NT2/D1 (cell line): ENCODE measurements around the gene ZNF506.
"Not testable (repeated sequence)": the region's sequence is repeated elsewhere in the genome, so short reads cannot be mapped to it uniquely, and the experiment has no call there.

Experiments
- DNase-seq: peaks from one replicate; pipeline ENCODE4 v3.0.0-alpha.2; 2011; ENCODE audit warnings: low read depth, low spot score
- H3K27me3 ChIP-seq: 2 replicates; pipeline ENCODE4 v1.6.0; 2011; ENCODE audit warnings: mild to moderate bottlenecking; ENCODE audit not compliant: insufficient read length, insufficient read depth
- H3K36me3 ChIP-seq: 2 replicates; pipeline ENCODE4 v1.6.1; 2011; ENCODE audit warnings: mild to moderate bottlenecking, low read length, mixed read lengths; ENCODE audit not compliant: insufficient read depth, insufficient read length
- H3K4me1 ChIP-seq: 2 replicates; pipeline ENCODE4 v1.5.1; 2011; ENCODE audit not compliant: insufficient read depth, insufficient read length
- H3K4me3 ChIP-seq: 2 replicates; pipeline ENCODE4 v1.5.1; 2011; ENCODE audit warnings: low read depth; ENCODE audit not compliant: insufficient read length
- H3K9ac ChIP-seq: 2 replicates; pipeline ENCODE4 v1.6.0; 2011; ENCODE audit warnings: low read depth; ENCODE audit not compliant: insufficient read length
- H3K9me3 ChIP-seq: 2 replicates; pipeline ENCODE4 v1.5.1; 2011; ENCODE audit warnings: mild to moderate bottlenecking, low read length; ENCODE audit not compliant: insufficient read depth
- SUZ12 ChIP-seq: IDR thresholded peaks from 2 replicates; pipeline ENCODE4 v1.6.1; 2011; ENCODE audit not compliant: insufficient read length, insufficient read depth; ENCODE audit errors: extremely low read depth
- YY1 ChIP-seq: IDR thresholded peaks from 2 replicates; pipeline ENCODE4 v1.6.1; 2011; ENCODE audit not compliant: insufficient read length, insufficient read depth
- ZNF274 ChIP-seq: IDR thresholded peaks from 2 replicates; pipeline ENCODE4 v1.6.1; 2011; ENCODE audit warnings: mild to moderate bottlenecking, low read depth, low read length

The ZNF506 gene

GRCh38 chr19:19821366-19821951 lies at the start of gene ZNF506:
Gene ZNF506 (minus strand): TSS chr19:19821750. CDS start chr19:19821603, 147 bp downstream.
- H3K9me3 ChIP-seq = peaks cover 6% of the 10 kb centered on the region
- H3K36me3 ChIP-seq = peaks cover 24% of the 10 kb centered on the region
- DNase-seq = peak; percentile 95
- H3K9ac ChIP-seq = peak within 1 kb of the TSS; percentile 81
- no peaks in the 10 kb centered on the region for H3K4me1 ChIP-seq
- H3K27me3 ChIP-seq = no peaks in the 10 kb centered on the region
- H3K4me3 ChIP-seq = peak within 1 kb of the TSS; percentile 89
- TF ChIP-seq SUZ12 = no peak
- peak; percentile 56 for TF ChIP-seq YY1

DNA sequence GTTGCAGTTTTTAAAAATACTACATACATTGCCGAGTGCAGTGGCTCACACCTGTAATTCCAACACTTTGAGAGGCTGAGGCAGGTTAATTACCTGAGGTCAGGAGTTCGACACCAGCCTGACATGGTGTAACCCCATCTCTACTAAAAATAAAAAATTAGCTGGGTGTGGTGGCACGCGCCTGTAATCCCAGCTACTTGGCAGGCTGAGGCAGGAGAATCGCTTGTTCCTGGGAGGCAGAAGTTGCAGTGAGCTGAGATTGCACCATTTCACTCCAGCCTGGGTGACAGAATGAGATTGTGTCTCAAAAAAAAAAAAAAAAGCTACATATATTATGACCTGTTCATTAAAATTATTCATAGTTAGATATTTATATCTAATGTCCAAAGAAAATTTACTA lies 48.5 kb upstream of the ZNF506 start:
- not testable (repeated sequence) for H3K27me3 ChIP-seq, H3K4me3 ChIP-seq

DNA sequence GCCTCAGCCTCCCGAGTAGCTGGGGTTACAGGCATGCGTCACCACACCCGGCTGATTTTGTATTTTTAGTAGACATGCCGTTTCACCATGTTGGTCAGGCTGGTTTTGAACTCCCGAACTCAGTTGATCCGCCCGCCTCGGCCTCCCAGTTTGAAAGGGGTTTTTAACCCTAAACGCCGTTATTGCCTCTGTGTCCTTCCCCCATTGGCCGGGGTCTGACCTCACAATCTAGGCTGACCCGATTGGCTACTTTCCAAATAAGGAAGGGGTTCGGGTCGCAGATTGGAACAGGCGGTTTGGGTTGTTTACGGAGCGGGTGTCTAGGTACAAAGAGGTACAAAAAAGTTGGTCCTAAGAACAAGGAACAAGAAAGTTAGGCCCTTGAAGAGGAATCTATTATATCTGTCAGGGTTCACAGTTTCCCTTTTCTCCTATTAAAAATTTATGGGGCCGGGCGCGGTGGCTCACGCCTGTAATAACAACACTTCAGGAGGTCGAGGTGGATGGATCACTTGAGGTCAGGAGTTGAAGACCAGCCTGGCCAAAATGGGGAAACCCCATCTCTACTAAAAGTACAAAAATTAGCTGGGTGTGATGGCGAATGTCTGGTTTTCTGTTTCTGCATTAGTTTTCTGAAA lies 45.2 kb upstream of the ZNF506 start:
- H3K9ac ChIP-seq = peak overlapping the region; percentile 96
- H3K9me3 ChIP-seq = no peaks in the 10 kb centered on the region
- DNase-seq = peak; percentile 66
- no peaks in the 10 kb centered on the region for H3K4me1 ChIP-seq
- H3K36me3 ChIP-seq = peaks cover 18% of the 10 kb centered on the region
- TF ChIP-seq YY1 (no peak), ZNF274 (no peak), SUZ12 (no peak)
- H3K27me3 ChIP-seq = no peaks in the 10 kb centered on the region
- peak overlapping the region; percentile 87 for H3K4me3 ChIP-seq

More for the DNA sequence above, 48.5 kb upstream of the ZNF506 start:
- not testable (repeated sequence) for H3K9ac ChIP-seq, DNase-seq, H3K9me3 ChIP-seq, H3K4me1 ChIP-seq
- H3K36me3 ChIP-seq = peaks cover 39% of the 10 kb centered on the region

DNA sequence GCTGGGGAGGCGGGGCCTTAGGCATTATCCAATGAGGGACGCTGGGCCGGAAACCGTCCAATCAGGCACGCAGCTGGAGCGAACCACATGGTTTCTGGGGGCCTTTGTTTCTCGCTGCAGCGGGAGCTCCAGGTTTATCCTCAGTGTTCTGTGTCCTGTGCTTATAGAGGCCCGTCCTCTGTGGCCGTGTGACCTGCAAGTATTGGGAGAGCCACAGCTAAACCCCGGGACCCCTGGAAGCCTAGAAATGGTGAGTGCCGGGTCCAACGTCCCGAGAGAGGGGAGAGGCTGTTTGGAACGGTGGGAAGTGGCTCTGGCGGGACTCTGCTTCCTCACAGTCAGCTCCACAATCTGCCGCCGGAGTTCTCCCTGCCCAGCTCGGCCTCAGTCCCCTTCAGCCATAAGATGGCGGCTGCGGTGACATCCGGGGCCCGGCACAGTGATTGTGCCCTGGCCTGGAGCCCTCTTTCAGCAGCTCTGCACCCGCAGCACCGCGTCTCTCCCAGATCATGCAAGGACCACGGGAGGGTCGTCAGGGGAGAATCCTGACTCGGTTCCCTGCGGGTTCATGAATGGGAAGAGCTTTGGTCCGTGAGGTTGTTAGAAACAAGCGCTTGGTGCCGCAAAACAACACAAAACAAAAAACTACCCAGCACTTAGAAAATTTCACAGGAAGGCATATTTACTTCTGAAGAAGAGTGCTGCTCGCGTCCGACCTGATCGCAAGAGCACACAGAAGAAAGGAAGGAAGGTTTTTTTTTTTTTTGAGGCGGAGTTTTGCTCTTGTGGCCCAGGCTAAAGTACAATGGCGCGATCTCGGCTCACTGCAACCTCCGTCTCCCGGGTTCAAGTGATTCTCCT lies 44.4 kb upstream of the ZNF506 start, which contains the start of gene ZNF253:
Gene ZNF253 (plus strand): TSS at position 133 of the 861 bp plus-strand sequence. CDS start 115 bp downstream, at position 248.
- Histone ChIP-seq H3K4me3 (peak within 1 kb of the TSS; percentile 87), H3K4me1 (no peaks in the 10 kb centered on the region), H3K36me3 (peaks cover 15% of the 10 kb centered on the region), H3K9ac (peak within 1 kb of the TSS; percentile 96), H3K9me3 (no peaks in the 10 kb centered on the region), H3K27me3 (no peaks in the 10 kb centered on the region)
- peak; percentile 97 for DNase-seq
- TF ChIP-seq SUZ12 = no peak
- no peak for TF ChIP-seq ZNF274
- TF ChIP-seq YY1 = no peak

- TF ChIP-seq ZNF274 (no peak), SUZ12 (no peak), YY1 (no peak)
- Histone ChIP-seq H3K4me3 (peak overlapping the region; percentile 71), H3K4me1 (no peaks in the 10 kb centered on the region), H3K27me3 (no peaks in the 10 kb centered on the region), H3K9ac (peak overlapping the region; percentile 81), H3K36me3 (peaks cover 19% of the 10 kb centered on the region), H3K9me3 (no peaks in the 10 kb centered on the region)
- DNase-seq = peak; percentile 27
Observed at GRCh38 chr19:19860756-19861390, 39.3 kb upstream of the ZNF506 start.

GRCh38 chr19:19858751-19859150 lies 37.2 kb upstream of the ZNF506 start:
- Histone ChIP-seq H3K4me3 (no peak overlapping the region), H3K9ac (no peak overlapping the region), H3K4me1 (no peaks in the 10 kb centered on the region), H3K27me3 (no peaks in the 10 kb centered on the region), H3K9me3 (no peaks in the 10 kb centered on the region), H3K36me3 (peaks cover 22% of the 10 kb centered on the region)
- TF ChIP-seq ZNF274 (no peak), SUZ12 (no peak), YY1 (no peak)
- no peak for DNase-seq

- H3K9me3 ChIP-seq, H3K9ac ChIP-seq, H3K27me3 ChIP-seq, DNase-seq, H3K36me3 ChIP-seq, H3K4me1 ChIP-seq, H3K4me3 ChIP-seq: not testable (repeated sequence)
Observed at GRCh38 chr19:19851740-19852139, 30.2 kb upstream of the ZNF506 start.
